Hepatic stellate cell (primary cell): ENCODE data around the gene ROBO3.

ENCODE experiments used
- DNase-seq: peaks from one replicate; pipeline ENCODE4 v3.0.0; 2011; ENCODE audit warnings: low spot score

Gene ROBO3

GRCh38 chr11:124922831-124923230 is 57.6 kb downstream of the ROBO3 start:
- DNase-seq: no peak

DNA sequence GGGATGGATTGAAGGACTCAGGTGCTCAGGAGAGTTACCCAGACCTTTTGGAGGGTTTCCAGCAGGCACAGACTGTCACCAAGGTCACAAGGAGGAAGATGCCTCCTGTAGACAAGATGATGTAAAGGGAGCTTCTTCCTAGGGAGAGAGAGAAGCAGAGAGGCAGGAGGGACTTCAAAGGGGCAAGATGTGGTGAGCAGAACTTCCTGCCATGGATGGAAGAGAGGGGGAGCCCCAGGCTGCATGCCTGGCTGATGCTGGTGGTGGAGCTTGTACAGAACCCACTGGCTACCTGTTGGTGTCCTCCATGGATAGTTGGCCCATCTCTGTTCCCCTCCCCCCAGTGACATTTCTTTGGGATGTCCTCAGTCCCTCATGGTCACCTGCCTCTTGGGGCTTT is 58.1 kb downstream of the ROBO3 start:
- DNase-seq: no peak

DNA sequence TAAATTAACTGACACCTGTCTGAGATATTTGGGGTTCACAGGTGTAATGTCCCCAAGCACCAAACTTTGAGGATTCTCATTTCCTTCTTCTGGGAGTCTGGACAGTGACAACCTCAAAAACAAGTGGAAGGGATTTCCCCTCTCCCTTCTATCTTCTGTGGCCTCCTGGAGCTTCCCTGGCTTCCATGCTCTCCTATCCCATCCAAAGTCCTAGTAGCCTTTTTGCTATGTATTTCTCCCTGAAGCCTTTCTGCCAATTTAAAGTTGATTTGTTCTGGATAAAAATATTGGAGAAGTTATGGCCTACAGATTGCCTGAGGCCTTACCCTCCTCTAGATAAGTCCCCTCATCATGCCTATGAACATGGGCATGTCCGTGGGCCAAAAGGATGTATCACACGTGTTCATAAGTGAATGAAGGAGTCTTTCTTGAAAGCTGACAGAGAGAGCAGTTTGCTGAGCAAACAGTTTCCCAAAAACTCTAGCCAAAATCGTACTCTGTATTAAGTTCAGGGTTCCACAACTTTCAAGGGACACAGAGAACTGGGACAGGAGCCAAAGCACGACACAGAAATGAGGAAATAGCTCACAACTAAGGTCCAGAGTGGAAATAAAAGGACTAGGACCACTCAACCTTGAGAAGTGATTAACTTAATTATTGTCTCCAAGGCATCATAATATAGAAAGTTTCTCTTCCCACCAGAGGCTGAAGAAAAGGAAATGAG is 63.9 kb downstream of the ROBO3 start:
- no peak for DNase-seq

DNA sequence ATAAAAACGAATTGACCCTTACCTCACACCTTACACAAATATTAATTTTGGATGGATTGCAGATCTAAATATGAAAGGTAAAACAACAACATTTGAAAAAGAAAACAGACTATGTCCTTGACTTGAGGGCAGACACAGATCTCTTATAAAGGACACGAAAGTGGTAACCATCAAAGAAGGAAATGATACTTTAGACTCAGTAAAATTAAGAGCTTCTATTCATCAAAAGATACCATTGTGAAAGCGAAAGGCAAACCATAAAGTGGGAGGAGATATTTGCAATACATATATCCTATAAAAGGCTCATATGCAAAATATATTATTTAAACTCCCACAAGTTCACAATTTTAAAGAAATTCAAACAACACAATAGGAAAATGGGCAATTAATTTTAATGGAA is 65.6 kb downstream of the ROBO3 start:
- no peak for DNase-seq
